ENCODE data around the gene RNU1-4. TPM values are rescaled to one million over a fixed set of nuclear protein-coding genes. Genes with fewer than 3 reads are reported as not detected.
A peak's percentile ranks its signal among the peaks of the same experiment; 100 is the strongest.
"Not testable (repeated sequence)": the region's sequence is repeated elsewhere in the genome, so short reads cannot be mapped to it uniquely, and the experiment has no call there.

The RNU1-4 gene
- polyA plus RNA-seq, 1 donor (not counting 4 experiments of a cell fraction or from before 2014, with no cell fraction given), result 67.0 TPM

DNA sequence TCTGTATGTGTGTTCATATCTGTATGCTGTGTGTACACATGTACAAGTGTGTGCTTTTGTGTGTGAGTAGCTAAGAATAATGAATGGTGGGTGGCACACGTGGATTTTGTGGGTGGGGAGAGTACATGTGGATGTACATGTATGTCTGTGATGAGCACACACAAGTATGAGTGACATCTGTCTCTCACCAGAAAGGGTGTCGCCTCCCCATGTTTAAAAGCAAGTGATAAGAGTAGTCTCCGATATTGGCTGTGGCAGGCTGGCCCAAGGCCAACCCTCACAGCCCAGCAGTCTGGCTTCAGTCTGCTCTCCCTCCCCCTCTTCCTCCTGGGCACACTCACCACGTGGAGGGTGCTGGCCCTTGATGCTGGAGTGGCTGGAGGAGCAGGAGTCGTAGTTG lies 36.7 kb upstream of the RNU1-4 start:
- H3K27ac ChIP-seq (ENCODE audit: control insufficient read depth, insufficient read depth, low read length); H3K4me1 ChIP-seq (ENCODE audit: control insufficient read depth, extremely low read depth, insufficient read depth, low read length); H3K4me3 ChIP-seq (ENCODE audit: control insufficient read depth in 2 of 3, extremely low read depth in 1 of 3, insufficient read depth in 2 of 3, low read depth in 1 of 3, low read length in 3 of 3); H3K4me2 ChIP-seq (ENCODE audit: control insufficient read depth, extremely low read depth, insufficient read depth, low read depth, low read length); H3K9me1 ChIP-seq (ENCODE audit: control insufficient read depth, extremely low read depth, insufficient read depth, low read length); H3K27me3 ChIP-seq (ENCODE audit: control insufficient read depth, extremely low read depth, insufficient read depth, low read length); dilution Hi-C loops (cut with MboI; ENCODE audit: extremely low pct_ligation_motif_present, low sequenced_read_pairs); H3K9ac ChIP-seq (ENCODE audit: control insufficient read depth, extremely low read depth, insufficient read depth, low read length); H3K36me3 ChIP-seq (ENCODE audit: control insufficient read depth in 2 of 2, extremely low read depth in 1 of 2, insufficient read depth in 2 of 2, low read length in 2 of 2); H2AFZ ChIP-seq (ENCODE audit: control insufficient read depth, low read length); DNase-seq (ENCODE audit: low read depth, low spot score); H3K79me2 ChIP-seq (ENCODE audit: control insufficient read depth, insufficient read depth, low read length); FAIRE-seq; H3K9me3 ChIP-seq (ENCODE audit: control insufficient read depth, low read depth, low read length); H4K20me1 ChIP-seq (ENCODE audit: control insufficient read depth, extremely low read depth, insufficient read depth, low read length): not testable (repeated sequence)

DNA sequence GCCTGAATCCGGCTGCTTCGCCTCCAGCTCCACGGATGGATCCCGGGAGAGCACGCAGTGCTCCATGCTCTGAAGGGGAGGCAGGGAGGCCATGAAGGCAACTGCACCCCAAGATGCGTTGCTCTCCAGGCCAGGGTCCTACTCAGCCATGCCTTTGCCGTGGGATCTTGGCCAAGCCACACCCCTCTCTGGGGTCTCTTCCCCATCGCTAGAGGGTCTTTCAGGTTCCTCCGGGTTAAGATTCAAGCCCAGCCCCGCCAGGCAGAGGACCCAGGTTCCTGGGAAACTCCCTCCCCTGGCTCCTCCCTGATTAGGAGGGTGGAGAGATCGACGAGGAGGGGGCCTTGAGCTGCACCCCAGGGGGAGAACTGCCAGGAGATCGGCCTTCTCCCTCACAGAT lies 36.2 kb upstream of the RNU1-4 start:
- not testable (repeated sequence) for H3K9me1 ChIP-seq (ENCODE audit: control insufficient read depth, extremely low read depth, insufficient read depth, low read length)

DNA sequence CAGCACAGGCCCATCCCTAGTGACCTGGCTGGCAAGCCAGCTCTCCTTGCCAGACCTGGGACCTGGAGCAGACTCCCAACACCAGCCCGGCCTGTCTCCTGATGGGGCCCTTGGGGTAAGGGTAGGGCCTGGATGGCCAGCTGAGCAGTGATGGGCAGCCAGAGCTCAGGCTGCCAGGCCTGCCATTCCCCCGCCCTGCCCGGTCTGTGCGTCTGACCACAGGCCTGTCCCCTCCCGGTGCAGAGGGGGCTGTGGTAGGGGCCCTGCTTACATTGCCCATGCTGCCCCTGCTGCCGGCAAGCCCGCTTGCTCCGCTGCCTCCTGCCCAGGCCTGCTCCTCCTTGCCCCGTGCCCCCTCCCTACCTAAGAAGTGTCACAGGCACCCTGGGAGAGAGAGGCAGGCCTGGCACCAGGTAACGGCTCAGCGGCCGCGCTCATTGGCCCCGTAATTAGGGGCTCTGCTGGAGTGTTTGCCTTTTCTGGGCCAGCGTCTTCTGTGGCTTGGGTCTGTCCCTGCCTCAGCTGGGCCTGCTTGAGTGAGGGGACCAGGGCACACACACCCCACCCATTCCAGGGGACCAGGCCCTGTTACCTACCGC lies 35.7 kb upstream of the RNU1-4 start:
- not testable (repeated sequence) for FAIRE-seq

More for the DNA sequence above, 36.2 kb upstream of the RNU1-4 start:
- H2AFZ ChIP-seq (ENCODE audit: control insufficient read depth, low read length); H3K9ac ChIP-seq (ENCODE audit: control insufficient read depth, extremely low read depth, insufficient read depth, low read length); H4K20me1 ChIP-seq (ENCODE audit: control insufficient read depth, extremely low read depth, insufficient read depth, low read length); H3K4me1 ChIP-seq (ENCODE audit: control insufficient read depth, extremely low read depth, insufficient read depth, low read length); H3K4me2 ChIP-seq (ENCODE audit: control insufficient read depth, extremely low read depth, insufficient read depth, low read depth, low read length); H3K79me2 ChIP-seq (ENCODE audit: control insufficient read depth, insufficient read depth, low read length); H3K27me3 ChIP-seq (ENCODE audit: control insufficient read depth, extremely low read depth, insufficient read depth, low read length); H3K9me3 ChIP-seq (ENCODE audit: control insufficient read depth, low read depth, low read length); H3K27ac ChIP-seq (ENCODE audit: control insufficient read depth, insufficient read depth, low read length); DNase-seq (ENCODE audit: low read depth, low spot score); H3K4me3 ChIP-seq (ENCODE audit: control insufficient read depth in 2 of 3, extremely low read depth in 1 of 3, insufficient read depth in 2 of 3, low read depth in 1 of 3, low read length in 3 of 3); FAIRE-seq; H3K36me3 ChIP-seq (ENCODE audit: control insufficient read depth in 2 of 2, extremely low read depth in 1 of 2, insufficient read depth in 2 of 2, low read length in 2 of 2); dilution Hi-C loops (cut with MboI; ENCODE audit: extremely low pct_ligation_motif_present, low sequenced_read_pairs): not testable (repeated sequence)

DNA sequence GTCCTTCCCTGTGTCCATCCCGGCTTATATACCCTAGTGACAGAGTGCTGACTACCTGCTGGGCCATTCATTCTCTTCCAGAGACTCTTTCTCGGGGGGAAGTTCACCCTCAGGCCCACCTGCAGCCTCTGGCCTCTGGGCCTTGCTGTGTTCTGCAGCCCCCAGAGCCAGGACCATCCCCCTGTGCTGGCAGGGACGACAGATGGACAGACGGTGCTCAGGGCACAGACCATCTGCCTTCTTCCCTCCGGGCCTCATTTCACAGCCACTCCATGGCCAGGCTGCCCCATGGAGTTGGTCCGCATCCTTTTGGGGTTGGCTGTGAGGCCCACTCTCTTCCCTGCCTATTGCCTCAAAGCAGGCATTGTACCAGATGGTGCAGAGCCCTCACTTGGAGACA lies 34.0 kb upstream of the RNU1-4 start:
- H3K79me2 ChIP-seq (ENCODE audit: control insufficient read depth, insufficient read depth, low read length); FAIRE-seq; dilution Hi-C loops (cut with MboI; ENCODE audit: extremely low pct_ligation_motif_present, low sequenced_read_pairs); H3K36me3 ChIP-seq (ENCODE audit: control insufficient read depth in 2 of 2, extremely low read depth in 1 of 2, insufficient read depth in 2 of 2, low read length in 2 of 2); H3K9ac ChIP-seq (ENCODE audit: control insufficient read depth, extremely low read depth, insufficient read depth, low read length); H3K27me3 ChIP-seq (ENCODE audit: control insufficient read depth, extremely low read depth, insufficient read depth, low read length); H3K9me3 ChIP-seq (ENCODE audit: control insufficient read depth, low read depth, low read length); H3K27ac ChIP-seq (ENCODE audit: control insufficient read depth, insufficient read depth, low read length); H2AFZ ChIP-seq (ENCODE audit: control insufficient read depth, low read length); H3K4me2 ChIP-seq (ENCODE audit: control insufficient read depth, extremely low read depth, insufficient read depth, low read depth, low read length); H4K20me1 ChIP-seq (ENCODE audit: control insufficient read depth, extremely low read depth, insufficient read depth, low read length); DNase-seq (ENCODE audit: low read depth, low spot score); H3K9me1 ChIP-seq (ENCODE audit: control insufficient read depth, extremely low read depth, insufficient read depth, low read length); H3K4me3 ChIP-seq (ENCODE audit: control insufficient read depth in 2 of 3, extremely low read depth in 1 of 3, insufficient read depth in 2 of 3, low read depth in 1 of 3, low read length in 3 of 3); H3K4me1 ChIP-seq (ENCODE audit: control insufficient read depth, extremely low read depth, insufficient read depth, low read length): not testable (repeated sequence)

More for the DNA sequence above, 35.7 kb upstream of the RNU1-4 start:
- H3K9me3 ChIP-seq (ENCODE audit: control insufficient read depth, low read depth, low read length); DNase-seq (ENCODE audit: low read depth, low spot score); H3K4me1 ChIP-seq (ENCODE audit: control insufficient read depth, extremely low read depth, insufficient read depth, low read length); H4K20me1 ChIP-seq (ENCODE audit: control insufficient read depth, extremely low read depth, insufficient read depth, low read length); H3K79me2 ChIP-seq (ENCODE audit: control insufficient read depth, insufficient read depth, low read length); H3K27ac ChIP-seq (ENCODE audit: control insufficient read depth, insufficient read depth, low read length); H3K9ac ChIP-seq (ENCODE audit: control insufficient read depth, extremely low read depth, insufficient read depth, low read length); H3K36me3 ChIP-seq (ENCODE audit: control insufficient read depth in 2 of 2, extremely low read depth in 1 of 2, insufficient read depth in 2 of 2, low read length in 2 of 2); H3K27me3 ChIP-seq (ENCODE audit: control insufficient read depth, extremely low read depth, insufficient read depth, low read length); H3K9me1 ChIP-seq (ENCODE audit: control insufficient read depth, extremely low read depth, insufficient read depth, low read length); dilution Hi-C loops (cut with MboI; ENCODE audit: extremely low pct_ligation_motif_present, low sequenced_read_pairs); H2AFZ ChIP-seq (ENCODE audit: control insufficient read depth, low read length); H3K4me2 ChIP-seq (ENCODE audit: control insufficient read depth, extremely low read depth, insufficient read depth, low read depth, low read length); H3K4me3 ChIP-seq (ENCODE audit: control insufficient read depth in 2 of 3, extremely low read depth in 1 of 3, insufficient read depth in 2 of 3, low read depth in 1 of 3, low read length in 3 of 3): not testable (repeated sequence)

DNA sequence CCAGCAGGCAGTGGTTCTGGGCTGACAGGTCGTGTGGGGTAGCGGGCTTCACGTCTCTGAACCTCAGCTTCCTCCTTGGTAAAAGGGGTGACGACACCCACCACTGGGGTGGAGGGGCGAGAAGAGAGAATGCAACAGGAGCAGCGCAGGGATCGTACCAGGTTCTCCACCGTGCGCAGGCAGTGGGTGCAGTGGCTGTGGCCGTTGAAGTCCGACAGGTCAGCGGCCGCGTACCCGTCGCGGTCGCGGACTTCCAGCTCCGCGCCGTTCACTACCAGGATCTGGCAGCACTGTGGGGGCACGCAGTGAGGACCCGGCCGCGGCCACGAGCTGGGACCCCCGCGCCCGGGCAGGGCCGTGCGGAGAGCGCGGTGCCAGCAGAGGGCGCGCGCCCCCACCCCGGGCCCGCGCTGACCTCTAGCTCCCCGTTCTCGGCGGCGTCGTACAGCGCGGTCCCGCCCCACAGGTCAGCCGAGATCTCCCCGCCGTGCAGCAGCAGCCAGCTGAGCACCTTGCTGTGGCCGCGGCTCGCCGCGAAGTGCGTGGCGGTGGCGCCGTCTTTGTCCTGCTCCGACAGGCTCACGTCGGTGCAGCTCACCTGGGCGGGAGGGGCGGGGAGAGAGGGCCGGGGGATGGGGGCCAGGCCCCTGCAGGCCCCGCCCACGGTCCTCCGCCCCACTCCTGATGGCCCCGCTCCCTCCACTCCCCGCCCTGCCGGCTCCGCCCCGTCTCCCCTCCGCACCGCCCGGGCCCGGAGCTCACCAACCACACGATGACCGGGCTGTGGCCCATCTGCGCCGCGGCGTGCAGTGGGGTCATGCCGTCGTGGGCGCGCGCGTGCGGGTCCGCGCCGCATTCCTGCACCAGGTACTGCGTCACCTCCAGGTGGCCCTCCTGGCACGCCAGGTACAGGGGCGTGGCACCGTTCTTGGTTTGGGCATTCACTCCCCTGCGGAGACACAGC lies 32.9 kb upstream of the RNU1-4 start:
- DNase-seq (ENCODE audit: low read depth, low spot score); H4K20me1 ChIP-seq (ENCODE audit: control insufficient read depth, extremely low read depth, insufficient read depth, low read length); H3K36me3 ChIP-seq (ENCODE audit: control insufficient read depth in 2 of 2, extremely low read depth in 1 of 2, insufficient read depth in 2 of 2, low read length in 2 of 2); H3K9me1 ChIP-seq (ENCODE audit: control insufficient read depth, extremely low read depth, insufficient read depth, low read length); H3K27me3 ChIP-seq (ENCODE audit: control insufficient read depth, extremely low read depth, insufficient read depth, low read length); H3K4me1 ChIP-seq (ENCODE audit: control insufficient read depth, extremely low read depth, insufficient read depth, low read length); H3K27ac ChIP-seq (ENCODE audit: control insufficient read depth, insufficient read depth, low read length); H3K4me2 ChIP-seq (ENCODE audit: control insufficient read depth, extremely low read depth, insufficient read depth, low read depth, low read length); H2AFZ ChIP-seq (ENCODE audit: control insufficient read depth, low read length); H3K79me2 ChIP-seq (ENCODE audit: control insufficient read depth, insufficient read depth, low read length); FAIRE-seq; H3K9ac ChIP-seq (ENCODE audit: control insufficient read depth, extremely low read depth, insufficient read depth, low read length); H3K9me3 ChIP-seq (ENCODE audit: control insufficient read depth, low read depth, low read length); dilution Hi-C loops (cut with MboI; ENCODE audit: extremely low pct_ligation_motif_present, low sequenced_read_pairs): not testable (repeated sequence)
- H3K4me3 ChIP-seq (ENCODE audit: control insufficient read depth in 2 of 3, extremely low read depth in 1 of 3, insufficient read depth in 2 of 3, low read depth in 1 of 3, low read length in 3 of 3), result peak overlapping the region in 1 of 3 experiments; percentile 26

Data from keratinocyte (primary cell).